ENCODE data around the gene APOL6.

The APOL6 gene

GRCh38 chr22:35648066-35649025 lies at the start of gene APOL6:
APOL6 (plus strand) TSS chr22:35648446; CDS start chr22:35656426, 7,980 bp downstream.
- peak; percentile 57 for DNase-seq (ENCODE audit: low spot score)
- TF ChIP-seq CTCF (IDR thresholded peaks at IDR 0.05; ENCODE audit: extremely low read depth, insufficient read depth, missing control alignments), result no peak
- in situ Hi-C loops (cut with MboI; ENCODE audit: low pct_unique_long_range_greater_than_20kb, low sequenced_read_pairs, unreplicated experiment), result no loop called here

GRCh38 chr22:35599364-35599763 lies 48.9 kb upstream of the APOL6 start:
- in situ Hi-C loops (cut with MboI; ENCODE audit: low pct_unique_long_range_greater_than_20kb, low sequenced_read_pairs, unreplicated experiment), result no loop called here
- TF ChIP-seq CTCF (IDR thresholded peaks at IDR 0.05; ENCODE audit: extremely low read depth, insufficient read depth, missing control alignments), result no peak
- DNase-seq (ENCODE audit: low spot score), result no peak

- in situ Hi-C loops (cut with MboI; ENCODE audit: low pct_unique_long_range_greater_than_20kb, low sequenced_read_pairs, unreplicated experiment), result loop anchor here (25.0 kb wide), 1 partner anchor 512 kb away; no protein-coding TSS in a partner anchor
- no peak for TF ChIP-seq CTCF (IDR thresholded peaks at IDR 0.05; ENCODE audit: extremely low read depth, insufficient read depth, missing control alignments)
- DNase-seq (ENCODE audit: low spot score), result no peak
These were observed 47.8 kb upstream of the APOL6 start for GRCh38 chr22:35600476-35600875.

- no peak for TF ChIP-seq CTCF (IDR thresholded peaks at IDR 0.05; ENCODE audit: extremely low read depth, insufficient read depth, missing control alignments)
- in situ Hi-C loops (cut with MboI; ENCODE audit: low pct_unique_long_range_greater_than_20kb, low sequenced_read_pairs, unreplicated experiment), result loop anchor here (25.0 kb wide), 1 partner anchor 511 kb away; no protein-coding TSS in a partner anchor
- no peak for DNase-seq (ENCODE audit: low spot score)
These were observed 47.1 kb upstream of the APOL6 start for GRCh38 chr22:35601013-35601580.

- DNase-seq (ENCODE audit: low spot score), result no peak
- no peak for TF ChIP-seq CTCF (IDR thresholded peaks at IDR 0.05; ENCODE audit: extremely low read depth, insufficient read depth, missing control alignments)
- in situ Hi-C loops (cut with MboI; ENCODE audit: low pct_unique_long_range_greater_than_20kb, low sequenced_read_pairs, unreplicated experiment), result loop anchor here (25.0 kb wide), 1 partner anchor 510 kb away; no protein-coding TSS in a partner anchor
These were observed 46.3 kb upstream of the APOL6 start for GRCh38 chr22:35601743-35602615.

All from GM13977 (cell line).